Kidney epithelial cell (primary cell): ENCODE measurements around the gene ARHGEF1. TPM values are rescaled to one million over a fixed set of nuclear protein-coding genes. Genes with fewer than 3 reads are reported as not detected.

Source experiments
- DNase-seq: peaks from one replicate; pipeline ENCODE4 v3.0.0-alpha.2; 2010; ENCODE audit warnings: low read depth
- H3K27me3 ChIP-seq: 2 replicates; pipeline ENCODE4 v1.6.0; 2011; ENCODE audit warnings: low read length; ENCODE audit not compliant: control insufficient read depth, insufficient read depth
- H3K36me3 ChIP-seq: 2 replicates; pipeline ENCODE4 v1.5.1; 2011; ENCODE audit warnings: low read length; ENCODE audit not compliant: control insufficient read depth, insufficient read depth
- H3K4me3 ChIP-seq: 2 replicates; pipeline ENCODE4 v1.5.1; 2011; ENCODE audit warnings: low read depth, mild to moderate bottlenecking, control low read depth, low read length
- CTCF ChIP-seq: IDR thresholded peaks from 2 replicates; pipeline ENCODE4 v1.5.1; 2011; ENCODE audit warnings: mild to moderate bottlenecking, moderate library complexity, low read length, control low read depth, inconsistent platforms; ENCODE audit not compliant: insufficient read depth, poor library complexity, severe bottlenecking
- total RNA-seq: library from RNA; depleted of rRNA; stranded (reverse); fragments of >200 nt; gene quantifications from 2 replicates; pipeline ENCODE4 v1.2.3, GENCODE V29; 2015

The ARHGEF1 gene
- total RNA-seq, 1 donor from 2014 or later, result 72.2 TPM

GRCh38 chr19:41876847-41877832 lies 5.8 kb upstream of the ARHGEF1 start, which contains the start of gene CD79A:
Gene CD79A (plus strand): TSS chr19:41877279. CDS start chr19:41877305, 26 bp downstream.
- Histone ChIP-seq H3K36me3 (no peaks in the 10 kb centered on the region), H3K4me3 (no peak within 1 kb of the TSS), H3K27me3 (peaks cover 11% of the 10 kb centered on the region)
- no peak for DNase-seq
- no peak for TF ChIP-seq CTCF

GRCh38 chr19:41877916-41878905 lies 4.8 kb upstream of the ARHGEF1 start:
- Histone ChIP-seq H3K4me3 (no peak overlapping the region), H3K36me3 (no peaks in the 10 kb centered on the region), H3K27me3 (peaks cover 11% of the 10 kb centered on the region)
- no peak for TF ChIP-seq CTCF
- no peak for DNase-seq

- no peak for TF ChIP-seq CTCF
- DNase-seq, result no peak
- H3K27me3 ChIP-seq, result peaks cover 11% of the 10 kb centered on the region
- H3K4me3 ChIP-seq, result no peak overlapping the region
- H3K36me3 ChIP-seq, result no peaks in the 10 kb centered on the region
These were observed 3.9 kb upstream of the ARHGEF1 start for GRCh38 chr19:41879080-41879479.

GRCh38 chr19:41879670-41880328 lies 3.2 kb upstream of the ARHGEF1 start:
- Histone ChIP-seq H3K4me3 (no peak overlapping the region), H3K27me3 (peaks cover 11% of the 10 kb centered on the region), H3K36me3 (no peaks in the 10 kb centered on the region)
- DNase-seq, result no peak
- no peak for TF ChIP-seq CTCF

- H3K4me3 ChIP-seq, result no peak overlapping the region
- no peak for DNase-seq
- TF ChIP-seq CTCF, result no peak
- H3K36me3 ChIP-seq, result no peaks in the 10 kb centered on the region
- H3K27me3 ChIP-seq, result peaks cover 11% of the 10 kb centered on the region
These were observed 2.7 kb upstream of the ARHGEF1 start for GRCh38 chr19:41880329-41880708.
